ENCODE results near the gene WSB1. TPM values are rescaled to one million over a fixed set of nuclear protein-coding genes. Genes with fewer than 3 reads are reported as not detected.

WSB1 gene
- total and polyA plus RNA-seq, 10 of the 15 experiments (the other 5 are each of a cell fraction or from before 2014, with no cell fraction given) = 26.6 to 458 (median 101) TPM

DNA sequence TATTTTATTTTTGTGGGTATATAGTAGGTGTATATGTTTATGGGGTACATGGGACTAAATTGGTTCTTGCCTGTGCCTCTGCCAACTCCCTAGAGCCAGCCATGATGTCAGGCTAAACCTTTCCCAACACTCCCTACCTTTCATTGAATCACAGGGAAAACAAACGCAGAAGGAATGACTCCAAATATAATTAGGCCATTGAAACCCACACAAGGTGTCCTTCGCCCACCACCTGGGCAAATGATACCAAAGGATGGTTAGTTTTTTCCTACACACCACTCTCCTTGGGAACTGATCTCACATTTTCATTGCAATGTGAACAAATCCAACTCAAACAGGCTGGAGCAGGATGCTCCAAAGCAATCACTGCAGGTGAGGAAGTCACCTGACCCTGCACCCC lies 27.5 kb downstream of the WSB1 start:
- H4K20me1 ChIP-seq (ENCODE audit: control insufficient read depth, insufficient read depth) = no peaks in the 10 kb centered on the region
- H3K9me3 ChIP-seq (replicated peaks; ENCODE audit: control insufficient read depth, insufficient read depth, low read length) = no peaks in the 10 kb centered on the region
- no peak overlapping the region for H3K27ac ChIP-seq (ENCODE audit: control insufficient read depth, insufficient read depth)
- no peak overlapping the region for H2AFZ ChIP-seq (ENCODE audit: control insufficient read depth, low read depth, low read length)
- no peak for DNase-seq (ENCODE audit: low read depth, low spot score)
- no peaks in the 10 kb centered on the region for H3K4me1 ChIP-seq (ENCODE audit: control insufficient read depth, insufficient read depth, low read length)
- H3K79me2 ChIP-seq (ENCODE audit: control insufficient read depth, insufficient read depth, low read length) = no peaks in the 10 kb centered on the region
- WGBS (ENCODE audit: insufficient coverage, insufficient replicate concordance, low lambda C conversion rate, missing lambda C conversion rate) = 95% methylated on average over 2 of the region's 2 CpGs
- BruUV-seq (replicated peaks) = no TSS peak
- no peak for ATAC-seq
- ChIA-PET CTCF (interaction anchor here (1.1 to 1.9 kb wide), 2 partner anchors 12 to 85 kb away, joined by 3 to 4 read pairs; no protein-coding TSS in a partner anchor), POLR2A (interaction anchor here (0.5 kb wide), 1 partner anchor 9 kb away, joined by 3 read pairs; no protein-coding TSS in a partner anchor), SMC1A (ENCODE audit: uncharacterized antibody, unreplicated experiment) (interaction anchor here (0.6 to 2.0 kb wide), 2 partner anchors 27 to 381 kb away, joined by 4 read pairs; no protein-coding TSS in a partner anchor), RAD21 (ENCODE audit: unreplicated experiment) (no interaction called here)
- no peak overlapping the region for H3K9ac ChIP-seq (ENCODE audit: control insufficient read depth, insufficient read depth, low read length)
- H3K36me3 ChIP-seq (ENCODE audit: control insufficient read depth in 2 of 2, insufficient read depth in 2 of 2, low read length in 1 of 2) = peaks cover 2 to 3% of the 10 kb centered on the region in 2 experiments; a peak in 2 of 4 replicates
- TF ChIP-seq, protein P1, sequence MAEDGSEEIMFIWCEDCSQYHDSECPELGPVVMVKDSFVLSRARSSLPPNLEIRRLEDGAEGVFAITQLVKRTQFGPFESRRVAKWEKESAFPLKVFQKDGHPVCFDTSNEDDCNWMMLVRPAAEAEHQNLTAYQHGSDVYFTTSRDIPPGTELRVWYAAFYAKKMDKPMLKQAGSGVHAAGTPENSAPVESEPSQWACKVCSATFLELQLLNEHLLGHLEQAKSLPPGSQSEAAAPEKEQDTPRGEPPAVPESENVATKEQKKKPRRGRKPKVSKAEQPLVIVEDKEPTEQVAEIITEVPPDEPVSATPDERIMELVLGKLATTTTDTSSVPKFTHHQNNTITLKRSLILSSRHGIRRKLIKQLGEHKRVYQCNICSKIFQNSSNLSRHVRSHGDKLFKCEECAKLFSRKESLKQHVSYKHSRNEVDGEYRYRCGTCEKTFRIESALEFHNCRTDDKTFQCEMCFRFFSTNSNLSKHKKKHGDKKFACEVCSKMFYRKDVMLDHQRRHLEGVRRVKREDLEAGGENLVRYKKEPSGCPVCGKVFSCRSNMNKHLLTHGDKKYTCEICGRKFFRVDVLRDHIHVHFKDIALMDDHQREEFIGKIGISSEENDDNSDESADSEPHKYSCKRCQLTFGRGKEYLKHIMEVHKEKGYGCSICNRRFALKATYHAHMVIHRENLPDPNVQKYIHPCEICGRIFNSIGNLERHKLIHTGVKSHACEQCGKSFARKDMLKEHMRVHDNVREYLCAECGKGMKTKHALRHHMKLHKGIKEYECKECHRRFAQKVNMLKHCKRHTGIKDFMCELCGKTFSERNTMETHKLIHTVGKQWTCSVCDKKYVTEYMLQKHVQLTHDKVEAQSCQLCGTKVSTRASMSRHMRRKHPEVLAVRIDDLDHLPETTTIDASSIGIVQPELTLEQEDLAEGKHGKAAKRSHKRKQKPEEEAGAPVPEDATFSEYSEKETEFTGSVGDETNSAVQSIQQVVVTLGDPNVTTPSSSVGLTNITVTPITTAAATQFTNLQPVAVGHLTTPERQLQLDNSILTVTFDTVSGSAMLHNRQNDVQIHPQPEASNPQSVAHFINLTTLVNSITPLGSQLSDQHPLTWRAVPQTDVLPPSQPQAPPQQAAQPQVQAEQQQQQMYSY (CRISPR knock-in tag; IDR thresholded peaks at IDR 0.05) = no peak
- TF ChIP-seq SREBF2 (IDR thresholded peaks at IDR 0.05; ENCODE audit: low read length) = no peak
- TF ChIP-seq, protein P2, sequence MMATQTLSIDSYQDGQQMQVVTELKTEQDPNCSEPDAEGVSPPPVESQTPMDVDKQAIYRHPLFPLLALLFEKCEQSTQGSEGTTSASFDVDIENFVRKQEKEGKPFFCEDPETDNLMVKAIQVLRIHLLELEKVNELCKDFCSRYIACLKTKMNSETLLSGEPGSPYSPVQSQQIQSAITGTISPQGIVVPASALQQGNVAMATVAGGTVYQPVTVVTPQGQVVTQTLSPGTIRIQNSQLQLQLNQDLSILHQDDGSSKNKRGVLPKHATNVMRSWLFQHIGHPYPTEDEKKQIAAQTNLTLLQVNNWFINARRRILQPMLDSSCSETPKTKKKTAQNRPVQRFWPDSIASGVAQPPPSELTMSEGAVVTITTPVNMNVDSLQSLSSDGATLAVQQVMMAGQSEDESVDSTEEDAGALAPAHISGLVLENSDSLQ (IDR thresholded peaks at IDR 0.05) = no peak
- in situ Hi-C loops (cut with MboI) = no loop called here
- no peak overlapping the region for H3K4me2 ChIP-seq (ENCODE audit: control insufficient read depth, insufficient read depth)
- H3K4me3 ChIP-seq = no peak overlapping the region
- H3K27me3 ChIP-seq (replicated peaks in 1 of 2; ENCODE audit: control insufficient read depth in 2 of 2, insufficient read depth in 2 of 2, low read length in 1 of 2) = no peaks in the 10 kb centered on the region
- FAIRE-seq = no peak
- intact Hi-C loops (cut with micrococcal nuclease; ENCODE audit: unreplicated experiment) = no loop called here

All from GM12878 (cell line).